Colon (tissue), 2 donors: ENCODE measurements around the gene PLEKHA5.
"Not testable (repeated sequence)": the region's sequence is repeated elsewhere in the genome, so short reads cannot be mapped to it uniquely, and the experiment has no call there.

ENCODE experiments used
- FAIRE-seq: peaks from 2 replicates; lab custom pipeline; 2012; peaks lifted over from hg19 to GRCh38; lab: Jason Lieb, UNC
- donor health status: control.
- donor health status: control.

The PLEKHA5 gene

GRCh38 chr12:19167708-19168107 lies 38.2 kb downstream of the PLEKHA5 start:
- FAIRE-seq = no peak

- FAIRE-seq = no peak
Measured at GRCh38 chr12:19168644-19169043, 39.1 kb downstream of the PLEKHA5 start.

- FAIRE-seq = no peak
Measured at GRCh38 chr12:19169222-19169621, 39.7 kb downstream of the PLEKHA5 start.

DNA sequence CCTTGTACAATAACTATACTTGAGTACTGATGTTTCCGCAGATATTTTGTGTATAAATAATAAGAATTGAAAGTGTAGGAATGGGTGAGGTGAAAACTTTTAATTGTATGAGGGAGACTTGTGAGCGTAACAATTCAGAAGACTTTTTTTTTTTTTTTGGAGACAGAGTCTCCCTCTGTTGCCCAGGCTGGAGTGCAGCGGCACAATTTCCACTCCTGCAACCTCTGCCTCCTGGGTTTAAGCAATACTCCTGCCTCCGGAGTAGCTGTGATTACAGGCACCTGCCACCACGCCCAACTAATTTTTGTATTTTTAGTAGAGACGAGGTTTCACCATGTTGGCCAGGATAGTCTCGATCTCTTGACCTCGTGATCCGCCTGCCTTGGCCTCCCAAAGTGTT lies 40.8 kb downstream of the PLEKHA5 start:
- not testable (repeated sequence) for FAIRE-seq

DNA sequence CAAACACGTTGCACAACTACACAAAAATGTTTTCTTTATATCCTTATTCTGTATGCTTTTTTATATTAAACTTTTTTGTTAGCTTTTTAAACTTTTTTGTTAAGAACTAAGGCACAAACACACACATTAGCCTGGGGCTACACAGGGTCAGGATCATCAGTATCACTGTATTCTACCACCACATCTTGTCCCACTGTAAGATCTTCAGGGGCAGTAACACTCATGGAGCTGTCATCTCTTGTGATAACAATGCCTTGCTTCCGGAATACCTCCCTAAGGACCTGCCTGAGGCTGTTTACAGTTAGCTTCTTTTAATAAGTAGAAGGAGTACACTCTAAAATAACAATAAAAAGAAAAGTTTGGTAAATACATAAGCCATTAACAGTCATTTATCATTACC lies 42.2 kb downstream of the PLEKHA5 start:
- no peak for FAIRE-seq

- no peak for FAIRE-seq
Measured at GRCh38 chr12:19177754-19178153, 48.2 kb downstream of the PLEKHA5 start.

- no peak for FAIRE-seq
Measured at GRCh38 chr12:19179986-19180385, 50.5 kb downstream of the PLEKHA5 start.

- no peak for FAIRE-seq
Measured at GRCh38 chr12:19181666-19182426, 52.3 kb downstream of the PLEKHA5 start.

DNA sequence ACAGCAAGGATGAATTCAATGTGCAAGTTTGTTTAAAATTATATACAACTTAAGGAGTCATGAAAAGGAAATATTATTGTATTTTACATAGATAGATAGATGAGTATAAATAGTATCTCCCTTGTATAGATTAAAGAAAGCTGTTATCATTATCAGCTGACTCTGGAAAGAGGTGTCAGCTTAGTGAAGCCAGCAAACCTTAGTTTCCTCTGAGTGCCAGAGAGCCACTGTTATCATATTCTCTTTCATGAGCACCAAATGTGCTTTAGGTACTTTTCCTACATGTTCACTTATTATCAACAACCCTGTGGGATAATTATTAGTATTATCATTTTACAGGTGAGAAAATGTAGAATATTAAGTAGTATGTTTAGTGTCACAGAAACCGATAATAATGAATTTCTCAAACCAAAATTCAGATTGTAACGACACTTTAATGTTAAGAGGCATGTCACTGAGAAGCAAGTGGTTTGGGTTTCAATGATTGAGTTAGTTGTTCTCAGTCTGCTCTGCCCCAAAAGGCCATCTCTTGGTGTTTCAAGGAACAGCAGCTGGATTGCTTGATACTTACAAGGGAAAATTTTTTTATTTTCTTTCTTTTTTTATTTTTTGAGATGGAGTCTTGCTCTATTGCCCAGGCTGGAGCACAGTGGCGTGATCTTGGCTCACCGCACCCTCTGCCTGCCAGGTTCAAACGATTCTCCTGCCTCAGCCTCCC lies 53.7 kb downstream of the PLEKHA5 start:
- FAIRE-seq = no peak

- no peak for FAIRE-seq
Measured at GRCh38 chr12:19185262-19185929, 55.9 kb downstream of the PLEKHA5 start.

DNA sequence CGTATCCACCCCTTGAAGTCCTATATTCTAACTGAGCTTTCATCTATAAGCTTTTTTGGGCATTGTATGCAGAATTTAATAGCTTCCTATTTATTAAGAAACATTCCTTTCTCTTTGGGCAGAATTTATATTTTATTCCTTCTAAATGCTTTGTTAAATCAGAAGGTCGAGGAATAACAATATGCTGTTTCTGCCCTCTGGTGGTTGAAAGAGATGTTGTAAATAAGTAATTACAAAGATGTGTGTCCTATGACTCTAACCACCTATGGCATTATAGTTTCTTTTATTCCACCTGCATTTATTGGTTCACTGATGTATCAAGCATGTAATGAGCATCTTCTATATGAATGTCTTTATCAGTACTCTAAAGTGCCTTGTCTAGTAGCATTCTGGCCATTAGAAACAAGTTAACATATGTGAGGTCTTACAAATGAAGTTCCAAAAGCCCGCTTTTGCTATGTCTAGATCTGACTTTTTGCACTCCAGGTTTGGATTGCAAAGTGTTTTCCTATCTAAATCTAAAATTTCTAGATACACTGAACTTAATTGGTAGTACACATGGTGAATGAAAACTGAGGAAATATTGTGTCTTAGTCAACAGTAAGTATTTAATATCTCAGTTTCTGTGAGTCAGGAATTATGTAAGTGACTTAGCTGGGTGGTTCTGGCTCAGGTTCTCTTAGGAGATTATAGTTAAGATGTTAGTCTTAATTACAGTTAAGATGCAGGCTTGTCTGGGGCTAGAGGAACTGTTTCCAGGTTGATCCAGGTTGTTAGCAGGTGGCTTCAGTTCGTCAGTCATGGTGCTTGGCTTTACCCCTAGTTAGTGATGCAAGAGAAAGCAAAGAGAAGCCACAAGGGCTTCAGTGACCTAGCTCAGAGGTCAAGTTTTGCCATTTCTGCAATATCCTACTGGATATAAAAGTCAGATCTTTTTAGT lies 57.5 kb downstream of the PLEKHA5 start:
- peak; percentile 70 for FAIRE-seq

DNA sequence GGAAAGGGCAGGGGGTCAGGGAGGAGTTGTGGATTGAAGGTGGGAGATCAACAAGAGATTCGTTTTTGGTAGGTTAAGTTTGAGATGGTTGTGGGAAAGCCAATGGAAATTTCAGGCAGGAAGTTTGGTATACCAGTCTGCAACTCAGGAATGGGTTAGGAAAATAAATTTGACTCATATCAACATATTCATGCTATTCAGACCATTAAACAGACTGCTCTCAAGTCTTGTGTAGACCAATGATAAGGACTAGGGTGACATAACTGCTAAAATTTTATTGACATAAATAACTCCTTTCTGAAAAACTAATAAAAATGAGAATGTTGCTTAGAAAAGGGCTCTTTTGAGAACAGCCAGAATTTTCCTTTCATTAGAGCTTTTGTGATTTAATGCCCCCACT lies 60.0 kb downstream of the PLEKHA5 start:
- no peak for FAIRE-seq

DNA sequence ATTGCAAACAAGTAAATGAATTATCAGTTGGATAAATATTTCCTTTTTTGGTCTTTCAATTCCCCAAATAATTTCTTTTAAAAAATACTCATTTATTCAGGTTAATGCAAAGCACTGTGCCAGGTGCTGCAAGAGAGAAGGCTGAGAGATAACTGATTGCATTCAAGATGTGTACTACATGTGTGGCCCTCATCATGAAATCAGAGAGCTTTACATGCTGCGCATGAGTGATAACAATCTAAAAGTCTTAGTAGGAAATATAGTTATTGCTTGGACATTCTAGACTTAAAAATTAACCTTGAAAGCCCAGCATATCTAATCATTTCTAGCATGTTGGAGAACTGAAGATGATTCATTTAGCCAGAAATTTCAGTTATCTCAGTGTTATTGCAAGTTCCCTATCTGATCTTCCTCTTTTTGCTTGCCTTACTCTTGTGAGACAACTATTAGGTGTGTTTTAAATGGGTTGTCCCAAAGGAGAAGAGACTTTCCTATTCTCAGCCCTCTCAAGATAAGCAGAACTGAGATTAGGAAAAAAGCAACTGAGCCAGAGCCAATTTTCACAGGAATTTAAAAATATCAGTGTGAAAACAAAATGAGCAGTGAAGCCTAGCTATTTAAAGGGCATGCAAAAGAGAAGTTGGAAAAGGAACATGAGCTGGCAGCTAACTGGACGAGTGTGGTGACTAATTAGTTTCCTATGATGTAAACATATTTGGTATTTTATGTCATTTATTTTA lies 60.9 kb downstream of the PLEKHA5 start:
- no peak for FAIRE-seq

GRCh38 chr12:19191089-19191488 lies 61.6 kb downstream of the PLEKHA5 start:
- FAIRE-seq = no peak

DNA sequence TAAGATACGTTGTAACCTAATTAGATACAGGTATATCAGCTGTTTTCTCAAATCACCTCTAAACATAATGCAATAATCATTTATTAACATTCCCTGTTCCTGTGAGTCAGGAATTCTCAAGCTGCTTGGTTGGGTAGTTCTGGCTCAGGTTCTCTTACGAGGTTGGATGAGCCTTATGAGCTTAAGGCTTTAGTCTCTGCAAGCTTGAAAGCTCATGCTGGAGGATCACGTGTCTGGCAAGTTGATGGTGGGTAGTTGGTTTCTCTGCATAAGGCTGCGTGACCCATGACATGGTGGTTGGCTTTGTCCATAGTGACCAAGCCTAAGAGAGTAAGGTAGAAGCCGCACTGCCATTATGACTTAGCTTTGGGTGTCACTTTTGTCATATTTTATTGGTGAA lies 62.0 kb downstream of the PLEKHA5 start:
- FAIRE-seq = no peak

GRCh38 chr12:19192710-19193109 lies 63.2 kb downstream of the PLEKHA5 start:
- no peak for FAIRE-seq

DNA sequence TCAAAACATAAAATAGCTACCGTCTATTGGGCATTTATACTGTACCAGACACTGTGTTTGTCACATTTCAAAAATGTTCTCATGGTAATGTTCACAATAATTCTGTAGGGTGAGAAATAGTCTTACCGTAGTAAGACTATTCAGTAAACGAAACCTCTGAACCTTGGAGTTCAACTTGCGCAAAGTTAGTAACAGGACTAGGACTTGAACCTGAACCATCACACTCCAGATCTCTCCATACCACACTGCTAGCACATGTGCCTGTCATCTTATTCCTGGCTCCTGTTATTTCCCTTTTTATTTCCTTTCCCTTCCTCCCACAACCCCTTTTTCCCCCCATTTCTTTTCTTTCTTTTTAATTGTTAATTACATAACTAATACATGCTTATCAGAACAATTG lies 65.4 kb downstream of the PLEKHA5 start:
- no peak for FAIRE-seq

- FAIRE-seq = no peak
Measured at GRCh38 chr12:19196959-19197630, 67.6 kb downstream of the PLEKHA5 start.

- FAIRE-seq = no peak
Measured at GRCh38 chr12:19198272-19198671, 68.7 kb downstream of the PLEKHA5 start.

DNA sequence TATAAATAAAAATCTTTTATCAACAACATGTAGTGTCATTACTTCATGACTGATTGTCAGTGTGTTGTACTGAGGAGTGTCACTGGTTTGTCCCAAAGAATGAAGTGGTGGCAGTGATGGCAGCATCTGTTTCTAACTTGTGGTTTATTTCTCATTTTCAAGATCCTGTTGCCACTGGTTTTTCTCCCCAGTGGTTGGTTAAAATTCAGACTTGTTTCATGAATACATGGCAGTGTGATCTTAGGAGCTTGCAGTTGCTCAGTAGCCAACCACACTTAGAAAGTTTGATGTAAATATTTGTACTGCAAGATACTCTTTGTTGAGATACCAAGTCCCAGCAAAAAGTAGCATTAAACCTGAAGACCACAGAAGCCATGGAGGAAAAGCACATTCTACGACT lies 69.8 kb downstream of the PLEKHA5 start:
- FAIRE-seq = no peak

DNA sequence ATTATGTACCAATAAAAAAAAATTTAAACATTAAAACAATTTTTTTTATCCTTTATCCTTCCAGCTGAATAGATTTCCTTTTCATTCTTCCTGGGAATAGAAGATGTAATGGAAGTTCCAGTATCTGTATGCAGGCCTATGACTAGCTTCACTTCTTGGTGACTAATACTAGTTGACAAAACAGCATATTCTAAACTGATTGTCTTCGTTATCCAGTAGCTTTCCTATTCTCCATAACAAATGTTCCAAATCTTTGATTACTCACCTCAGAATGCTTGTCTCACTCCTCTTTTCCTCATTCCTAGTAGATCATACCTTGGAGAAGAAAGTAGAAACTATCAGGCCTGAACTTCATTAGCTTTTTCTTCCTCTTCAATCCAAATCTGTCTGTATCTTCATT lies 70.7 kb downstream of the PLEKHA5 start:
- no peak for FAIRE-seq
